SK-N-SH treated with all-trans-retinoic acid at 6 μM for 48 hours (cell line): ENCODE results near the gene CD63.

Experiments used
- ATAC-seq: fragments of 200-7000 bp; cut with Tn5 transposase; 3 replicates; pipeline ENCODE4 v1.9.1; 2020; ENCODE audit warnings: mild to moderate bottlenecking, moderate library complexity
- ARNTL ChIP-seq: fragments of 450-650 bp; formaldehyde crosslinking; IDR thresholded peaks from 2 replicates; pipeline ENCODE4 v1.5.0; 2020; ENCODE audit warnings: low read depth, mild to moderate bottlenecking, moderate library complexity, borderline replicate concordance
- BACH2 ChIP-seq: fragments of 250-450 bp; sonication (Bioruptor Pico); IDR thresholded peaks from 2 replicates; pipeline ENCODE4 v1.9.0; 2021; ENCODE audit warnings: mild to moderate bottlenecking, borderline replicate concordance
- CSDC2 ChIP-seq: fragments of 250-450 bp; sonication (Bioruptor Pico); IDR thresholded peaks from 2 replicates; pipeline ENCODE4 v1.5.0; 2020; ENCODE audit warnings: mild to moderate bottlenecking, moderate library complexity
- ESRRG ChIP-seq: fragments of 250-450 bp; sonication (Bioruptor Pico); IDR thresholded peaks from 2 replicates; pipeline ENCODE4 v1.6.1; 2021; ENCODE audit warnings: mild to moderate bottlenecking
- GLIS3 ChIP-seq: fragments of 250-450 bp; sonication (Bioruptor Pico); IDR thresholded peaks from 2 replicates; pipeline ENCODE4 v1.5.0; 2020; ENCODE audit warnings: mild to moderate bottlenecking, moderate library complexity
- ISL1 ChIP-seq: fragments of 250-450 bp; sonication (Bioruptor Pico); IDR thresholded peaks from 2 replicates; pipeline ENCODE4 v2.1.2; 2022; ENCODE audit warnings: mild to moderate bottlenecking, moderate library complexity
- OSR1 ChIP-seq: fragments of 250-450 bp; sonication (Bioruptor Pico); IDR thresholded peaks from 2 replicates; pipeline ENCODE4 v1.8.0; 2022; ENCODE audit warnings: moderate library complexity, mild to moderate bottlenecking, inconsistent platforms
- POU6F1 ChIP-seq: fragments of 250-450 bp; sonication (Bioruptor Pico); IDR thresholded peaks from 2 replicates; pipeline ENCODE4 v1.8.0; 2021; ENCODE audit warnings: low read depth, mild to moderate bottlenecking, moderate library complexity, borderline replicate concordance
- PPARA ChIP-seq: fragments of 250-450 bp; sonication (Bioruptor Pico); IDR thresholded peaks from 2 replicates; pipeline ENCODE4 v1.5.0; 2020; ENCODE audit warnings: mild to moderate bottlenecking, borderline replicate concordance
- RARB ChIP-seq: fragments of 250-450 bp; sonication (Bioruptor Pico); IDR thresholded peaks from 2 replicates; pipeline ENCODE4 v1.8.0; 2021; ENCODE audit warnings: mild to moderate bottlenecking, moderate library complexity
- SNAI2 ChIP-seq: fragments of 250-450 bp; sonication (Bioruptor Pico); IDR thresholded peaks from 2 replicates; pipeline ENCODE4 v1.5.0; 2020; ENCODE audit warnings: mild to moderate bottlenecking, moderate library complexity
- TOX ChIP-seq: fragments of 250-450 bp; sonication (Bioruptor Pico); IDR thresholded peaks from 2 replicates; pipeline ENCODE4 v1.8.0; 2021; ENCODE audit warnings: mild to moderate bottlenecking, moderate library complexity, borderline replicate concordance
- TSHZ2 ChIP-seq: fragments of 250-450 bp; sonication (Bioruptor Pico); IDR thresholded peaks from 2 replicates; pipeline ENCODE4 v1.5.0; 2020; ENCODE audit warnings: mild to moderate bottlenecking, moderate library complexity
- ZC3H10 ChIP-seq: fragments of 250-450 bp; sonication (Bioruptor Pico); IDR thresholded peaks from 2 replicates; pipeline ENCODE4 v1.5.1; 2021; ENCODE audit warnings: mild to moderate bottlenecking, moderate library complexity
- ZFP3 ChIP-seq: fragments of 250-450 bp; sonication (Bioruptor Pico); IDR thresholded peaks from 2 replicates; pipeline ENCODE4 v1.5.0; 2020; ENCODE audit warnings: mild to moderate bottlenecking, moderate library complexity
- ZFP30 ChIP-seq: fragments of 450-650 bp; formaldehyde crosslinking; IDR thresholded peaks from 2 replicates; pipeline ENCODE4 v1.5.0; 2022; ENCODE audit warnings: mild to moderate bottlenecking, moderate library complexity
- ZNF565 ChIP-seq: fragments of 450-650 bp; formaldehyde crosslinking; conservative IDR thresholded peaks from 2 replicates; pipeline ENCODE4 v1.5.0; 2020; ENCODE audit warnings: low read depth, mild to moderate bottlenecking, moderate library complexity
- ZNF70 ChIP-seq: fragments of 450-650 bp; formaldehyde crosslinking; IDR thresholded peaks from 2 replicates; pipeline ENCODE4 v1.5.0; 2020; ENCODE audit warnings: mild to moderate bottlenecking, moderate library complexity
- ZNF8 ChIP-seq: fragments of 450-650 bp; formaldehyde crosslinking; IDR thresholded peaks from 2 replicates; pipeline ENCODE4 v1.5.0; 2020; ENCODE audit warnings: mild to moderate bottlenecking, moderate library complexity
- TF ChIP-seq, protein P1 (sequence below): fragments of 250-450 bp; sonication (Bioruptor Pico); IDR thresholded peaks from 2 replicates; pipeline ENCODE4 v1.5.1; 2021; ENCODE audit warnings: mild to moderate bottlenecking, moderate library complexity
- TF ChIP-seq, protein P2 (sequence below): fragments of 250-450 bp; sonication (Bioruptor Pico); IDR thresholded peaks from 2 replicates; pipeline ENCODE4 v1.8.0; 2020; ENCODE audit warnings: mild to moderate bottlenecking, moderate library complexity, borderline replicate concordance

Gene CD63

DNA sequence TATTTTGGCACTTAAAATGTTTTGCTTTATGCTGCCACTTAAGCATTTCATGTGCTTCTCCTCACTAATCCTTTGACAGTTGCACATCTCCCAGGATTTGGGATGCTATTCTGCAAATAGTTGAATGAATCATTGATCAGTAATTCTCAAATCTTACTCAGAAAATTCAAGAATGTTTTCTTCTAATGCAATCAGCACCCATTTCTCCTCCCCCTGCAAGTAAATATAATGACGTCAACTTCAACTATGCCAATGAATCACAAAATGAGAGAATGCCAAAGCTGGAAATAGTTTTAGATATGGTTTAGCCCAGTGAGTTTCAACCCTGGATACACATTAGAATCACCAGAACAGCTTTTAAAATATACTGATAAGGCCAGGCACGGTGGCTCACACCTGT lies 15.1 kb downstream of the CD63 start (continued):
- no peak for TF ChIP-seq ZNF565 (CRISPR knock-in tag)
- no peak for TF ChIP-seq ZFP3 (CRISPR knock-in tag)
- TF ChIP-seq, all 23 proteins: peak for 0

DNA sequence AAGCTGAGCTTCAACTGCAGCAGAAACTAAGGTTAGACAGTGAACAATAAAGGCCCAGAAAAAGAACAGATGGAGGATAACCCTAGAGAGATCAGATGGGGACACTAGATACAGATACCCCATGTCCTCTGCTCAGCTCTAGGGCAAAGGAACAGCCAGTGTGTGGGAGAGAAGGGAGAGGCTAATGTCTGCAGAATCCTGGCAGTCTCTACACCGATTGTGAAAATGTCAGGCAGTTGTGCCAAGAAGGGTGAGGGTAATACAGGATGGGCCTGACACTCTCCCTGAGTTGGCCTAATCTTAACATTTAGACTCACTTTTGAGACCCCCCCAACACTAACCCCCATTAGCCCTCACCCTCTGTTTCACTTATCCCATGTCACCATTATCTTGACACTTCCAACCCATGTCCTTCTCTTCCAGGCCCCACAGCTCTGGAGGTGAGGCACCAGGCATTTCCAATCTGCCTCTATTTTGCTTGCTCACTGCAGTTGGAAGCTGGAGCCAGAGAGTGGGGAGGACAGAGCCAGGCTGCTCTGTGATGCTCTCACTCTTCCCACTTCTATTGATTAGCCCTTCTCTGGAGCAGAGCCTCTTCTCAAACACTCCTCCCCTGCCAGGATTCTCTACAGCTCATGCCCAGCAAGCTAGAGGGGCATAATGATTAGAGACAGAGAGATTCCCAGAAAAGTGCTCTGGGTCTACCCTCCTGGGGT lies 16.0 kb downstream of the CD63 start:
- ATAC-seq: no peak
- TF ChIP-seq ISL1 (no peak), ZNF565 (CRISPR knock-in tag) (no peak)
- TF ChIP-seq, protein P1, sequence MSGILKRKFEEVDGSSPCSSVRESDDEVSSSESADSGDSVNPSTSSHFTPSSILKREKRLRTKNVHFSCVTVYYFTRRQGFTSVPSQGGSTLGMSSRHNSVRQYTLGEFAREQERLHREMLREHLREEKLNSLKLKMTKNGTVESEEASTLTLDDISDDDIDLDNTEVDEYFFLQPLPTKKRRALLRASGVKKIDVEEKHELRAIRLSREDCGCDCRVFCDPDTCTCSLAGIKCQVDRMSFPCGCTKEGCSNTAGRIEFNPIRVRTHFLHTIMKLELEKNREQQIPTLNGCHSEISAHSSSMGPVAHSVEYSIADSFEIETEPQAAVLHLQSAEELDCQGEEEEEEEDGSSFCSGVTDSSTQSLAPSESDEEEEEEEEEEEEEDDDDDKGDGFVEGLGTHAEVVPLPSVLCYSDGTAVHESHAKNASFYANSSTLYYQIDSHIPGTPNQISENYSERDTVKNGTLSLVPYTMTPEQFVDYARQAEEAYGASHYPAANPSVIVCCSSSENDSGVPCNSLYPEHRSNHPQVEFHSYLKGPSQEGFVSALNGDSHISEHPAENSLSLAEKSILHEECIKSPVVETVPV: no peak

DNA sequence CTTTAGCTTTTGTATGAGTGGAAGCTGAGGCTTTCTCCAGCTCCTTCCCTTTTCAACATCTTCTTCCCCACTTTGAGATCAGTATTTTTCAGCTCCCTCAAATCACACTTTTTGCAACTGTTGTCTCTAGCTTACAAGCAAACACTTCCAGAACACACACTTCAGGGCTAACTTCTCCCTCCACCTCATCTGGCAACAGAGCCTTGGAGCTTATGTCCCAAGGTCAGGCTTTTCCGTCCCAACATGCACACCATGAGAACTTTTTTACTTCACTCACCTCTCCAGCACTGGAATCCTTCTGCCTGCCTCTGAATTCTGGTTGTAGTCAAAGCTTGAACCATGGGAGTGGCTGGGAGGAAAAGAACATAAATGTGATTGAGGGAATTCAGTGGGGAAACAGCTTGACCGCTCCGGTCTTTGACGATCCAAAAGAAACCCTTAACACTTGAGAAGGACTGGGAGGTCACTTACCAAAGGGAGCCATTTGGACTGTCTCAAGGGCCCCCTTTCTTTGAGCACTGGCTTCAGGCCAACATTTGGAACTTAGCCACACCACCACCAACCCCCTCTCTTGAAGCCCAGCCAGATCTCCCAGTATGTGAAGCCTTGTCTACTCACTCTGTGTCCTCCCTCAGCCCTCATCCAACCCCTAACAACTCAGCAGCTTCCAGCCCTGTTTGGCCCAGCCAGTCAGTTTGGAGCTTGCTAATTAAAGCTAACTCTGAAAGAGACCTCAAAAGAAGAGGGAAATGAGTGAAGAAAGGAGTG lies 16.8 kb downstream of the CD63 start:
- ATAC-seq: no peak
- no peak for TF ChIP-seq BACH2 (CRISPR knock-in tag)
- no peak for TF ChIP-seq ZNF70 (CRISPR knock-in tag)
- no peak for TF ChIP-seq POU6F1
- no peak for TF ChIP-seq ZFP30
- TF ChIP-seq ARNTL: no peak
- no peak for TF ChIP-seq PPARA
- TF ChIP-seq TOX (CRISPR knock-in tag): no peak
- no peak for TF ChIP-seq CSDC2 (CRISPR knock-in tag)
- TF ChIP-seq, protein P1: no peak
- no peak for TF ChIP-seq ESRRG (CRISPR knock-in tag)

DNA sequence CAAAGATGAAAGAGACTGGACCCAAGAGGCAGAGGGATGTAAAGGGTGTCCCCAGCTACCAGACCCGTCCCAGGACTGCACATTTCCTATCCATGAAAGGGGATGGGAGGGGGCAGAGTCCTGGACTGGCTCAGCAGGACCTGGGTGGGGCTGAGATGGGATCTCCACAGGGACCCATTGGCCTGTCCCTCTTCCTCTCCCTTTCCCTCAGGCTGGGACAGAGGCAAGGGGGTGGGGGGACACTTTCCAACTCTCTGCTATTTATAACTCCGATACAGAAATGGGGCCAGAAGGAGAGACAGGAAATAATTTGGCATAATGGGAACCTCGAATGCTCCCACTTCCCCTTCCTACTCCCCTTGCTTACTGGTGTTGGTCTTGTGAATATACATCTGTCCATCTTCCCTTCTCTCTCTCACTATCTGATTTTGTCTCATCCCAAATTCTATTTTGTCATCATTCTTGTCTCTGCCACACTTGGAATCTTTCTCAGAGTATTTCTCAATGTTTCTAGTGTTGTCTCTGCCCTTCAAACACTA lies 20.0 kb downstream of the CD63 start:
- TF ChIP-seq SNAI2 (no peak), TSHZ2 (CRISPR knock-in tag) (no peak), RARB (CRISPR knock-in tag) (no peak), TOX (CRISPR knock-in tag) (no peak), ZNF8 (CRISPR knock-in tag) (no peak), ISL1 (no peak), ESRRG (CRISPR knock-in tag) (no peak), ZFP3 (CRISPR knock-in tag) (no peak), CSDC2 (CRISPR knock-in tag) (no peak), ARNTL (no peak), ZC3H10 (CRISPR knock-in tag) (no peak), GLIS3 (CRISPR knock-in tag) (no peak), PPARA (no peak), BACH2 (CRISPR knock-in tag) (no peak), OSR1 (no peak)
- TF ChIP-seq, protein P2, sequence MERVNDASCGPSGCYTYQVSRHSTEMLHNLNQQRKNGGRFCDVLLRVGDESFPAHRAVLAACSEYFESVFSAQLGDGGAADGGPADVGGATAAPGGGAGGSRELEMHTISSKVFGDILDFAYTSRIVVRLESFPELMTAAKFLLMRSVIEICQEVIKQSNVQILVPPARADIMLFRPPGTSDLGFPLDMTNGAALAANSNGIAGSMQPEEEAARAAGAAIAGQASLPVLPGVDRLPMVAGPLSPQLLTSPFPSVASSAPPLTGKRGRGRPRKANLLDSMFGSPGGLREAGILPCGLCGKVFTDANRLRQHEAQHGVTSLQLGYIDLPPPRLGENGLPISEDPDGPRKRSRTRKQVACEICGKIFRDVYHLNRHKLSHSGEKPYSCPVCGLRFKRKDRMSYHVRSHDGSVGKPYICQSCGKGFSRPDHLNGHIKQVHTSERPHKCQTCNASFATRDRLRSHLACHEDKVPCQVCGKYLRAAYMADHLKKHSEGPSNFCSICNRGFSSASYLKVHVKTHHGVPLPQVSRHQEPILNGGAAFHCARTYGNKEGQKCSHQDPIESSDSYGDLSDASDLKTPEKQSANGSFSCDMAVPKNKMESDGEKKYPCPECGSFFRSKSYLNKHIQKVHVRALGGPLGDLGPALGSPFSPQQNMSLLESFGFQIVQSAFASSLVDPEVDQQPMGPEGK: no peak
- TF ChIP-seq, protein P1: no peak
- no peak; the same call in 2 of the 3 replicates for ATAC-seq
